Measurements from ENCODE around the gene TNFAIP1.

DNA sequence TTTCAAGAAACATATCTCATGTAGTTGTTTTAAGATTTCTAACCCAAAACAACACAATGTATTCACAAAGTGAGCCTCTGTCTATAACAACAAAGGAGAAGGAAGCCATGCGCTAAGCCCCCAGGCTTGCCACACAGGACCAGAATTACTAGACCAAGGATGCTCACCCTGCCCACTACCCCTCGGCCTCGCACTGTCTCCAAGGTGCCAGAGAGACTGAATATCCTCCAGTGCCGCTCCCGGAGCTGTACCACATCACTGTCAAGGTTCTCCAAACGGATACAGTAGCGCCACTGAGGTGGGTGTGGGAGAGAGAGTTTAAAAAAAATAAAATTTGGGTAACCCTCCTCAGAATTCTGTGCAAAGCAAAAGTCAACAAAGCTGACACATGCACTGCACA is 14.7 kb downstream of the TNFAIP1 start:
- TF ChIP-seq, protein P1, sequence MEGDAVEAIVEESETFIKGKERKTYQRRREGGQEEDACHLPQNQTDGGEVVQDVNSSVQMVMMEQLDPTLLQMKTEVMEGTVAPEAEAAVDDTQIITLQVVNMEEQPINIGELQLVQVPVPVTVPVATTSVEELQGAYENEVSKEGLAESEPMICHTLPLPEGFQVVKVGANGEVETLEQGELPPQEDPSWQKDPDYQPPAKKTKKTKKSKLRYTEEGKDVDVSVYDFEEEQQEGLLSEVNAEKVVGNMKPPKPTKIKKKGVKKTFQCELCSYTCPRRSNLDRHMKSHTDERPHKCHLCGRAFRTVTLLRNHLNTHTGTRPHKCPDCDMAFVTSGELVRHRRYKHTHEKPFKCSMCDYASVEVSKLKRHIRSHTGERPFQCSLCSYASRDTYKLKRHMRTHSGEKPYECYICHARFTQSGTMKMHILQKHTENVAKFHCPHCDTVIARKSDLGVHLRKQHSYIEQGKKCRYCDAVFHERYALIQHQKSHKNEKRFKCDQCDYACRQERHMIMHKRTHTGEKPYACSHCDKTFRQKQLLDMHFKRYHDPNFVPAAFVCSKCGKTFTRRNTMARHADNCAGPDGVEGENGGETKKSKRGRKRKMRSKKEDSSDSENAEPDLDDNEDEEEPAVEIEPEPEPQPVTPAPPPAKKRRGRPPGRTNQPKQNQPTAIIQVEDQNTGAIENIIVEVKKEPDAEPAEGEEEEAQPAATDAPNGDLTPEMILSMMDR (conservative IDR thresholded peaks at IDR 0.05; ENCODE audit: low read length) = no peak
- no peak for TF ChIP-seq EZH2phosphoT487 (IDR thresholded peaks at IDR 0.05; ENCODE audit: borderline replicate concordance)
